Activated T-cell treated with anti-CD3 and anti-CD28 coated beads, Interleukin-2, amount 50 U/mL, for 1 hour (primary cell): ENCODE measurements around the gene FGD4.

Experiments
- DNase-seq: peaks from one replicate; pipeline ENCODE4 v3.0.0-alpha.2; 2020

Gene FGD4

GRCh38 chr12:32612658-32613614 lies 213.6 kb downstream of the FGD4 start:
- no peak for DNase-seq

- DNase-seq, result no peak
Measured at GRCh38 chr12:32615441-32615840, 216.1 kb downstream of the FGD4 start.

GRCh38 chr12:32617534-32617933 lies 218.2 kb downstream of the FGD4 start:
- DNase-seq, result no peak

GRCh38 chr12:32618115-32618514 lies 218.8 kb downstream of the FGD4 start:
- DNase-seq, result no peak

GRCh38 chr12:32627976-32628375 lies 228.6 kb downstream of the FGD4 start:
- no peak for DNase-seq

- no peak for DNase-seq
Measured at GRCh38 chr12:32641287-32641901, 242.0 kb downstream of the FGD4 start.

- DNase-seq, result no peak
Measured at GRCh38 chr12:32644431-32644830, 245.1 kb downstream of the FGD4 start.

GRCh38 chr12:32647275-32647674 lies 247.9 kb downstream of the FGD4 start:
- DNase-seq, result no peak

GRCh38 chr12:32650508-32650907 lies 251.2 kb downstream of the FGD4 start:
- no peak for DNase-seq

- DNase-seq, result no peak
Measured at GRCh38 chr12:32651151-32651955, 252.0 kb downstream of the FGD4 start.

GRCh38 chr12:32651956-32652210 lies 252.5 kb downstream of the FGD4 start:
- DNase-seq, result no peak

- DNase-seq, result no peak
Measured at GRCh38 chr12:32659908-32660440, 260.6 kb downstream of the FGD4 start.

GRCh38 chr12:32661706-32662105 lies 262.3 kb downstream of the FGD4 start:
- DNase-seq, result no peak

GRCh38 chr12:32662665-32663064 lies 263.3 kb downstream of the FGD4 start:
- no peak for DNase-seq

- DNase-seq, result no peak
Measured at GRCh38 chr12:32666018-32666417, 266.7 kb downstream of the FGD4 start.

GRCh38 chr12:32669584-32669983 lies 270.2 kb downstream of the FGD4 start:
- no peak for DNase-seq

- no peak for DNase-seq
Measured at GRCh38 chr12:32671930-32672780, 272.8 kb downstream of the FGD4 start.

- peak; percentile 91 for DNase-seq
Measured at GRCh38 chr12:32679091-32679919, 279.9 kb downstream of the FGD4 start, which contains the start of gene DNM1L. TSS of gene DNM1L (plus strand) at chr12:32679301. CDS start at chr12:32679364, 63 bp downstream.

- DNase-seq, result no peak
Measured at GRCh38 chr12:32679920-32680237, 280.5 kb downstream of the FGD4 start.

GRCh38 chr12:32680787-32681186 lies 281.4 kb downstream of the FGD4 start:
- DNase-seq, result no peak

GRCh38 chr12:32681272-32681671 lies 281.9 kb downstream of the FGD4 start:
- no peak for DNase-seq

- DNase-seq, result no peak
Measured at GRCh38 chr12:32686340-32686739, 287.0 kb downstream of the FGD4 start.
